ENCODE results near the gene TAF5L.
"Not testable (repeated sequence)": the region's sequence is repeated elsewhere in the genome, so short reads cannot be mapped to it uniquely, and the experiment has no call there.

TAF5L gene

DNA sequence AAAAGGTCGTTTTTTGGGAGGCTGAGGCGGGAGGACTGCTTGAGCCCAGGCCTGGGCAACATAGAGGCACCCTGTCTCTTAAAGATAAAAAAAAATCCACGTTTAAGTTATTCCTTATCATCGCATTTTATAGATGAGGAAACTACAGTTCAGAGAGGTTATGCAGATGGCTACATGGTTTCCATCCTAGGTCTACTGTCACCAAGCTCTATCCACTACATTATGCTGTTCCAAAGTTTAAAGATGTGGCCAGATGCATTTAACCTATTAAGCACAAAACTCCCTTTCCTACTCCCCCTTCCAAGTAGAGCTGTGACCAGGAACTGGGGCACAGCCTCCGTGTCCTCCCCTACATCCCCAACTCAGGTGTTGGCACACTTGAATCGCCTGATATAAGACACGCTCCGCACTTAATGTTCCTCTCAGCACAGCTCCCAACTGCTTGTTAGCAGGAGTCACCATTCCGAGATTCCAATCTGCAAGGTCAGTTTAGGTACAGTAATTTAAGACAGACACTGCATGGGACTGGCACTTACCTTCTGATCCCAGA lies 1.3 kb downstream of the TAF5L start:
- Mint-ChIP-seq H3K4me3 (peak overlapping the region; percentile 93), H3K27me3 (no peaks in the 10 kb centered on the region), H3K36me3 (peaks cover 9% of the 10 kb centered on the region), H3K9me3 (no peaks in the 10 kb centered on the region), H3K4me1 (peaks cover 76% of the 10 kb centered on the region), H3K27ac (peak overlapping the region; percentile 72)

DNA sequence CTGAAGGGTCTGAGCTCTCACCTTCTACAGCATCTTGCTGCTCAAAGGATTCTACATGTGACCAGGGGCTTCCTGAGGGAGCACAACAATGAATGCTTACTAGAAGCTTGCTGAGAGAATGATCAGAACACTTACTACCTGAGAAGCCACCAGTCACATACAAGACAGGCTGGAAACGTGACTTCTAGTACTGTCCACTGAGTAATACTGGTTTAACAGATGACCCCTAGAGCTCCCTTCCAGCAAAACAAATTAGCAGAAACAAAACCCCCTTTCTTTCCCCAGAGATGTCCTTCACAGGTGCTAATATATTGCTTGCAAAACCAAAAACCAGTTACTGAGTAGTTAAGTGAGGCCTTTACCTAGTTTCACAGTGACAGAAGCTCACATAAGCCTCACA lies 2.1 kb downstream of the TAF5L start:
- Mint-ChIP-seq H3K4me1 (peaks cover 78% of the 10 kb centered on the region), H3K9me3 (no peaks in the 10 kb centered on the region), H3K36me3 (peaks cover 5% of the 10 kb centered on the region), H3K27ac (no peak overlapping the region), H3K4me3 (peak overlapping the region; percentile 77), H3K27me3 (no peaks in the 10 kb centered on the region)

DNA sequence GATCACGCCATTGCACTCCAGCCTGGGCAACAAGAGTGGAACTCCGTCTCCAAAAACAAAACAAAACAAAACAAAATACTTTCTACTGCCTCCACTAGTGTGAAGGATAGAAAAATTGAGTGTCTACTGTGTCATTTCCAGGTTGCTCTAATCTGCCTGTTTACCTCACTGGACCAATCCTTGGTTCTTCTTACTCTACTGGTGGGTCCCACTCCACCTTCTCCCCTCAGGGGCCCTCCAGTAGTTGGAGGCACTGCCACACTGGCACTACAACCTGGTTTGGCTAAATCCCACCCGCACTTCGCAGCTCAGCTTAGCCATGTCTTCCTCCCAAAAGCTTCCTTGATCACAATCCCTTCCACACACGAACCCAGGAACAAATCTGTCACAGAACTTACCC lies 2.7 kb downstream of the TAF5L start:
- Mint-ChIP-seq H3K27me3 (no peaks in the 10 kb centered on the region), H3K36me3 (peaks cover 3% of the 10 kb centered on the region), H3K4me1 (peaks cover 78% of the 10 kb centered on the region), H3K27ac (no peak overlapping the region), H3K9me3 (no peaks in the 10 kb centered on the region), H3K4me3 (peak overlapping the region; percentile 77)

DNA sequence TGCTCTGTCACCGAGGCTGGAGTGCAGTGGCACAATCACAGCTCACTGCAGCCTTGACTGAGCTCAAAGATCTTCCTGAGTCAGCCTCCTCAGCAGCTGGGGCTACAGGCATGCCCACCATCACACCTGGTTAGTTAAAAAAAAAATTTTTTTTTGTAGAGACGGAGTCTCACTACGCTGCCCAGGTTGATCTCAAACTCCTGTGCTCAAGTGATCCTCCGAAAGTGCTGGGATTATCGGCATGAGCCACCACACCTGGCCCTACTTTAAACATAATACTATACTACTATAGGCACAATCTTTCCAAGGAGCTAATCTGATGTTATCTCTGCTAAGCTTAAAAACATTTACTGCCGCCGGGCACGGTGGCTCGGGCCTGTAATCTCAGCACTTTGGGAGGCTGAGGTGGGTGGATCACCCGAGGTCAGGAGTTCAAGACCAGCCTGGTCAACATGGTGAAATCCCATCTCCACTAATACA lies 3.2 kb downstream of the TAF5L start:
- not testable (repeated sequence) for H3K9me3 Mint-ChIP-seq, H3K27ac Mint-ChIP-seq, H3K27me3 Mint-ChIP-seq, H3K36me3 Mint-ChIP-seq
- peak overlapping the region; percentile 15 for H3K4me3 Mint-ChIP-seq
- peaks cover 79% of the 10 kb centered on the region for H3K4me1 Mint-ChIP-seq

DNA sequence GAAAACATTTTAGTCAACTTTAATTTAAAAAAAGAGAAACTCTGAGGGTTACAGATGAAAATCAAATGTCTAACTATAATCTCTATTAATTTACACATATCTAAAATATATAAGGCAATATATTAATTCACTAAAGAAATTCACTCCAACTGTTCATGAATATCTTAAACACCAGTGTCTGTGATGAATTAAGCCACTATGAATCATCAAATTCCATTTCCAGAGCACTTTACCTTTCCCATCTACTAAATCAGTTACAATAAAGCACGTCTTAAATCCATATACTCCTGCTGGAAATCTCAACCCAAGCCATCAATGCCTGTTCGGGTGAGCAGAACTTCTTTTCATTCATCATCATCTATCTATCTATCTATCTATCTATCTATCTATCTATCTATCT lies 4.3 kb downstream of the TAF5L start:
- Mint-ChIP-seq H3K9me3 (no peaks in the 10 kb centered on the region), H3K27ac (no peak overlapping the region), H3K4me3 (no peak overlapping the region), H3K4me1 (peaks cover 78% of the 10 kb centered on the region), H3K27me3 (no peaks in the 10 kb centered on the region), H3K36me3 (peaks cover 3% of the 10 kb centered on the region)

DNA sequence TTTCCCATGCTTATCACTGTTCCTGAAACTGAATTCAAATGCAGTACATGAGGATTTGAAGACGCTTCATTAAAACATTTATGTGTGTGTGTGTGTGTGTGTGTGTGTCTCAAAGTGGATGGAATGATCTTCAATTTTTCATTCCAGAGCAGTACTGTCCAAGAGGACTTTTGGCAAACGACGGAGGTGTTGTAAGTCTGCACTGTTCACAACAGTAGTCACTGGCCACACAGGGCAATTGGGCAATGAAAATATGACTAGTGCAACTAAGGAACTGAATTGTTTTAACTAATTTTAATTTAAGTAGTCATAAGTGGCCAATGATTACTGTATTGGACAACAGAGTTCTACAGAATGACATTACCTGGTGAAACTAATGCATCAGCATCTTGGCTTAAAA lies 5.0 kb downstream of the TAF5L start:
- Mint-ChIP-seq H3K27me3 (no peaks in the 10 kb centered on the region), H3K9me3 (no peaks in the 10 kb centered on the region), H3K4me1 (peaks cover 77% of the 10 kb centered on the region), H3K4me3 (no peak overlapping the region), H3K27ac (no peak overlapping the region), H3K36me3 (peaks cover 3% of the 10 kb centered on the region)

DNA sequence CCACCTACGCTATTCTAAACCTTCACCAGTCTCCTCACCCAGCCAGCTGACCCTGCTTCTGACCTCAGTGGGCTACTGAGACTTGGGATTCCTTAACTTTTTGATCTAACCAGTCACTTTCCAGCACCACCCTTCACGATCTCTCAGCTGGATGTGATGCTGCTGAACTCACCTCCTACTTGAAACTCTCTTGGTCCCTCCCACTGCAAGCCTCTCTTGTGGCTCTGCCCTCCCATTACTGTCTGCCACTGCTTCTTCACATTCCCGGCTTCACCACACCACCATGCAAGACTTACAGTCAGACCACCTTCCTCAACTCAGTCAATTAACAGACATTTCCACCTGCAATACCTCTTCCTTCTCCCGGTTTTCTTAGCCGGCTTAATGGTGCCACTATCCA lies 6.3 kb downstream of the TAF5L start:
- Mint-ChIP-seq H3K27me3 (no peaks in the 10 kb centered on the region), H3K36me3 (peaks cover 3% of the 10 kb centered on the region), H3K4me3 (peak overlapping the region; percentile 45), H3K4me1 (peaks cover 72% of the 10 kb centered on the region), H3K27ac (peak overlapping the region; percentile 57), H3K9me3 (no peaks in the 10 kb centered on the region)

DNA sequence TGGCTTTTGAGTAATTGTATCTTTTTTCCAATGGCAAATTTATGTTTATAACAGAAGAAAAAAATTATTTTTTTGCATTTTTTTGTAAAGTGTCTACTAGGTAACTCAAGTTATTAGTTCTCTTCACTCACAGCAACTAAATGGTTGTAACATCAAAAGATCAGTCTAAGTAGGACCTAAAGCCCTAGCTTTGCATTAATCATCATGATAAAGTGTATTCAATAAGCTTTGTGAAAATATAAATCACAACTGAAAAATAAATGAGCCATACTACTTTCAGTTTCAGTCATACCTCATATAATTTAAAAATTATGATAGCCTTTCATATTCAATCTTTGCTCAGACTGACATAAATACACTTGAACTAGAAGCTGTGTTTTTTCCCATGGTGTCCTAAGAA lies 6.9 kb downstream of the TAF5L start:
- Mint-ChIP-seq H3K27me3 (no peaks in the 10 kb centered on the region), H3K27ac (no peak overlapping the region), H3K36me3 (peaks cover 3% of the 10 kb centered on the region)

DNA sequence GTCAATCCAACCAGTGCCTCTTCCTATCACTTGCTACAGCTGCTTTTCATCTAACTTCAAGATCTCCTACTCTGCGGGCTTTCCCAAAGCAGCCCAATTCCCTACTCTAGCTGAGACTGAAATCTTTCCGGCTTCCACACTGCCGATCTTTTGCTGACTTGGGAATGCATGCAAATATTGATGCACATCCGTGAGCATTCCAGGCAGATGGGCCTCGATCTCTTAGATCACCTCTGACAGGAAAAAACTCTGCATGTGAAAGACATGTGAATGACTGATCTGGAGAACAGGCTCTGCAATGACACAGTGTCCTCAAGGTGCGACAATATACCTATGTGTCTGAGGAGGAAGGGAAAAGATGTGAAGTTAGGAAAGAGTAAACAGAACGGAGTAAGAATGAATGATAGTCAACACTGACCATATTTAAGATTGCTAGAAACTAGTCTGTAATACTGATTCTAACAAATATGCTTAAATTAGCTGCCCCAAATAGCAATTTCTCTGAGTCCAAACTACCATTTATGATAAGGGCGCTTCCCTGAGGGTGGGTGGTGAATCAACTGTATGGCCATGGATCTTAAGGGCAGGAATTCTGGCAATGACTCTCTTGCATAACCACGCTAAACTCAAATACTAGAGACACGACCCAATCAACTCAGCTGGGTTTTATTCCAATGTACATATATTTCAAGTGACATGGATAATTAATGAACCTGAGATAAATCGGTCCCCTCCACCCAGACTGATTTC lies 8.4 kb downstream of the TAF5L start:
- Mint-ChIP-seq H3K27me3 (no peaks in the 10 kb centered on the region), H3K4me3 (no peak overlapping the region), H3K27ac (no peak overlapping the region), H3K36me3 (peaks cover 1% of the 10 kb centered on the region), H3K9me3 (no peaks in the 10 kb centered on the region), H3K4me1 (peaks cover 53% of the 10 kb centered on the region)

More for the DNA sequence above, 6.9 kb downstream of the TAF5L start:
- Mint-ChIP-seq H3K4me3 (no peak overlapping the region), H3K9me3 (no peaks in the 10 kb centered on the region), H3K4me1 (peaks cover 68% of the 10 kb centered on the region)

DNA sequence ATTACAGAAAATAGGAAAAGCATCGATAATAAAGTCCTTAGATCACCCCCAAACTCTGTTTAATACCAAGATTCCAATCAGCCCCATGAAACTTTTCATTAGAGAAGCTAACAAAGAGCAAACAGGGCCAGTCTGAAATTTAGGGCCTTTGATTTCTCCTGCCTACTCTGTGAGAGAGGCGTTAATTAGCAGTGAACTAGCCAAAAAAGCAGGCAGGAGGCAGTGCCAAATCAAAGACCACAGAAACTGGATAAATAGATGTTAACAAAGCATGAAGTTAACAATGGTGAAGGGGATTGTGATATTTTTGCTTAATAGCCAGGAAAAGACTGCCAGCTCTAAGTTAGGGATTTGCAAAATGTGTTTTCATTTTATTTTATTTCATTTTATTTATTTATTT lies 11.2 kb downstream of the TAF5L start:
- Mint-ChIP-seq H3K27me3 (no peaks in the 10 kb centered on the region), H3K9me3 (no peaks in the 10 kb centered on the region), H3K36me3 (peaks cover 15% of the 10 kb centered on the region), H3K27ac (no peak overlapping the region), H3K4me1 (peaks cover 27% of the 10 kb centered on the region), H3K4me3 (no peak overlapping the region)

DNA sequence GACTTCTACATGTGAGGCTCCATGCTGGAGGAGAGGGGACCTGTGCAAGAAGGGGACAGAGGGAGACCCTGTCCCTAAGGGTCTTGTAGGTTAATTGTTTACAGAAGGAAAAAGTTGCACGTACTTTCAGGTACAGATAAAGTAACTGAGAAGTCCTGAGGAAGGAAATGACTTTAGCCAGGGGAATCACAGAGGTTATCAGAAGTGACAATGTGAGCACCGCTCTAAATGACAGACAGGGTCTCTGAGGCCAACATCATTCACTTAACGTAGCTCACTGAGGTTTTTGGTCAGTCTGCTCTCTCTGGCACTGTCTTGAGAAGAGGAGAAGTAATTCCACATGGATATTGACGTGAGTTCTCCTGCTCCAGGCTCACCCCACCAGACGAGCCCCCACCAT lies 12.0 kb downstream of the TAF5L start:
- H3K36me3 Mint-ChIP-seq, result peaks cover 18% of the 10 kb centered on the region
- no peaks in the 10 kb centered on the region for H3K9me3 Mint-ChIP-seq
- no peak overlapping the region for H3K4me3 Mint-ChIP-seq
- peaks cover 20% of the 10 kb centered on the region for H3K4me1 Mint-ChIP-seq
- no peaks in the 10 kb centered on the region for H3K27me3 Mint-ChIP-seq
- H3K27ac Mint-ChIP-seq, result no peak overlapping the region

DNA sequence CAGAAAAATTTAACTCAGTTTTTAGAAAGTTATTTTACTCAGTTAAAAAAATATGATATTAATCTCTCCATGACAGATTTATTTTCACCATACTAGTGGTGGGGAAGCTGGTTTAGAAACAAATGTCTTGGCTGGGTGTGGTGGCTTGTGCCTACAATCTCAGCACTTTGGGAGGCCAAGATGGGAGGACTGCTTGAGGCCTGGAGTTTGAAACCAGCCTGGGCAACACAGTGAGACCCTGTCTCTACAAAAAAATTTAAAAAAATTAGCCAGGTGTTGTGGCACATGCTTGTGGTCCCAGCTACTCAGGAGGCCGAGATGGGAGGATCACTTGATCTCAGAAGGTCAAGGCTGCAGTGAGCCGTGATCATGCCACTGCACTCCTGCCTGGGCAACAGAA lies 17.3 kb downstream of the TAF5L start:
- Mint-ChIP-seq H3K36me3 (peaks cover 37% of the 10 kb centered on the region), H3K9me3 (no peaks in the 10 kb centered on the region), H3K27ac (no peak overlapping the region), H3K4me3 (no peak overlapping the region), H3K4me1 (peaks cover 3% of the 10 kb centered on the region), H3K27me3 (no peaks in the 10 kb centered on the region)

DNA sequence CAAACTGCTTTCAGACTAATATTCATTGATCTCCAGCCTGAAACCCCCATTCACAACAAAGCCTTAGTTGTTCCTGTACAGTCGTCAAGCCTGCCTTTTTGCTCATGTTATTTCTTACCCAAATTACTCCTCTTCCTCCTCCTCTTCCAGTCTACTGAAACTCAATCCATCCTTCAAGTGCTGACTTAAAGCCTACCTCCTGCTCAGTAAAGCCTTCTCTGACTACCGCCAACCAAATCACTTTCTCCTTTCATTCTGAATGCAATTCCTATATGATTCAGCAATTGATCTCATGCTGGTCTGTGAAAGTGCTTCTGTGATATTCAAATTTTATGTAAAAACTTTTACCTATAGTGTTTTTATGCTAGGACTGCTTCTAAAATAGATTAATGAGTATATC lies 18.6 kb downstream of the TAF5L start:
- H3K27me3 Mint-ChIP-seq, result no peaks in the 10 kb centered on the region
- no peak overlapping the region for H3K4me3 Mint-ChIP-seq
- peaks cover 42% of the 10 kb centered on the region for H3K36me3 Mint-ChIP-seq
- peaks cover 3% of the 10 kb centered on the region for H3K4me1 Mint-ChIP-seq
- no peaks in the 10 kb centered on the region for H3K9me3 Mint-ChIP-seq
- H3K27ac Mint-ChIP-seq, result no peak overlapping the region

DNA sequence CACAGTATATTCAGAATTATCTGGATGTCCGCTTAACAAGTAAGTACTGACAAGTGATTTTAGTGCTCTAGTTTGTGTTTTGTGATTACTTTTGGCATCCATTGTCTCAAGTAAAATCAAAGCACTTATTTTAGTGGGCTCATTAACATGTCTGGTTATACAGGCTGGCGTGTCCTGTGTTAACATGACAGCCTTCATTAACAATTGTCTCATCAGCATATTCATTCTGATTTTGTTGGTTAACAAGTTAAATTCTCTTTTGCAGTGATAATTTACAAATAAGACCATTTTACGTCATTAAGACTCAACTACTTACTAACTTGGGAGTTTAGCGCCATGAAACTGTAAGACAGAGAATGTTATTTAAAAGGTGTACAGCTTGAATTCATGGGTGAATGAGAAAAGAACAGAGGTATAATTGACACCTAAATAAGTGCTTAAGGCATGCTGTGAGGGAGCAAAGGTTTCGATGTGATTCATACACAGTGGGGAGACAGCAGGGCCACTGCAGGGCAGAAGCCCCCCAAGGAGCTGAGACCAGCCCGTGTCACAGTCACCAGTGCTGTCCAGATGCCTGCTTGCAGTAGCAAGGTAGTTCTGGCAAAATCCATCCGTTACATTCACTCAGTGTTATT lies 22.4 kb downstream of the TAF5L start:
- H3K9me3 Mint-ChIP-seq, result no peaks in the 10 kb centered on the region
- H3K36me3 Mint-ChIP-seq, result peaks cover 33% of the 10 kb centered on the region
- H3K4me1 Mint-ChIP-seq, result peaks cover 8% of the 10 kb centered on the region
- no peak overlapping the region for H3K4me3 Mint-ChIP-seq
- no peak overlapping the region for H3K27ac Mint-ChIP-seq
- H3K27me3 Mint-ChIP-seq, result no peaks in the 10 kb centered on the region

DNA sequence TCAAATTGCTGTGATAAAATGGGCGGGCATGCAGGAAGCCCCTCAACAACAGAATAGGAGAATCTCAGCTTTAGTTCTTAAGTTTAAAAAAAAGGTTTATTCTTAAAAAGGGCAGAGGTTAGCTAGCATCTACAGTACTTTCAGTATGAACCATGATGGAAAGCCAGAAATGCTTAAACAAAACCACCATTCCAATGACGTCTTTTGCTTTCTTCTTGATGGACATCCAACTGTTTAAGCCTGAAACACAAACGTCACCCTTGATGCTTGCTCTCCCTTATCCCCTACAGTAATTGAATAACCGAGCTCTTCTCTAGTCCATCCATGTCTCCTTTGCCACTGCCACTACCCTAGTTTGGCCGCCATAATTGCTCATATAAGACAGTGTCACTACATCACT lies 25.7 kb downstream of the TAF5L start:
- peaks cover 13% of the 10 kb centered on the region for H3K4me1 Mint-ChIP-seq
- H3K27ac Mint-ChIP-seq, result no peak overlapping the region
- H3K36me3 Mint-ChIP-seq, result peaks cover 14% of the 10 kb centered on the region
- H3K27me3 Mint-ChIP-seq, result no peaks in the 10 kb centered on the region
- H3K9me3 Mint-ChIP-seq, result no peaks in the 10 kb centered on the region
- no peak overlapping the region for H3K4me3 Mint-ChIP-seq

DNA sequence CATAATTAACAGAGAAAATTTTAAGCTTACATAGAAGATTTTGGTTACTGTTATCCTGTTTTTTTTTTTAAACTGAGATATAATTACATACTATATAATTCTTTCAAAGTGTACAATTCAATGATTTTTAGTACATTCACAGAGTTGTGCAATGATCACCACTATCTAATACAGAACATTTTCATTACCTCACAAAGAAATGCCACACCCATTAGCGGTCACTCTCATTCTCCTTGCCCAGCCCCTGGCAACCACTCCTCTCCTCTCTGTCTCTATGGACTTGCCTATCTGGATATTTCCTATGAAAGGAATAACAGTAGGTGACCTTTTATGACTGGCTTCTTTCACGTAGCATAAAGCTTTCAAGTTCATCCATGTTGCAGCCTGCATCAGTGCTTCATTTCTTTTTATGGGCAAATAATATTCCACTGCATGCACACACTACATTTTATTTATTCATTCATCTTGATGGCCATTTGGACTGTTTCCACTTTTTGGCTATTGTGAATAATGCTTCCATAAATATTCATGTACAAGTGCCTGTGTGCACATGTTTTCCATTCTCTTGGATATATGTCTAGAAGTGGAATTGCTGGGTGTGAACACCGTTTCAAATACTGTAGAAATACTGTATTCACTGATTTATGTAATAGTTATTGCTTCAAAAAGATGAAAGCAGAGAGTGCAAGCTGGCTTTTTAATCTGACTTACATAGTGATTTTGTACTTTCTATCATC lies 26.5 kb downstream of the TAF5L start:
- H3K4me3 Mint-ChIP-seq, result no peak overlapping the region
- H3K27ac Mint-ChIP-seq, result no peak overlapping the region
- no peaks in the 10 kb centered on the region for H3K9me3 Mint-ChIP-seq
- peaks cover 13% of the 10 kb centered on the region for H3K4me1 Mint-ChIP-seq
- peaks cover 16% of the 10 kb centered on the region for H3K36me3 Mint-ChIP-seq
- no peaks in the 10 kb centered on the region for H3K27me3 Mint-ChIP-seq
